OCI-LY1 (cell line): ENCODE data around the gene PCSK2.

Experiments used
- CTCF ChIP-seq: fragments of 200-600 bp; sonication (generic), shearing (Covaris generic); IDR thresholded peaks from 2 replicates; pipeline ENCODE4 v1.5.1; 2017; ENCODE audit warnings: mild to moderate bottlenecking, antibody characterized with exemption, low read length, moderate library complexity, mixed read lengths
- EZH2 ChIP-seq: fragments of 200-600 bp; sonication (generic), shearing (Covaris generic); IDR thresholded peaks from 2 replicates; pipeline ENCODE4 v1.8.0; 2017; ENCODE audit warnings: borderline replicate concordance, mixed run types, mild to moderate bottlenecking, antibody characterized with exemption, low read length, moderate library complexity, mixed read lengths

GRCh38 chr20:17390655-17391054 is 163.8 kb downstream of the PCSK2 start:
- TF ChIP-seq EZH2 = no peak
- no peak for TF ChIP-seq CTCF
